Subcutaneous abdominal adipose tissue (tissue), 5 donors: Measurements from ENCODE around the gene RTP1.

Experiments
- H3K27ac ChIP-seq: one replicate; pipeline ENCODE4 v1.7.0; 2013; ENCODE audit warnings: low read depth, mild to moderate bottlenecking, inconsistent platforms, low read length, moderate library complexity
- H3K27me3 ChIP-seq, 5 donors: one replicate each; pipeline ENCODE4 v1.7.0; 2013; ENCODE audit warnings: low read length in 5 of 5, inconsistent platforms in 1 of 5; ENCODE audit not compliant: control insufficient read depth in 5 of 5, insufficient read depth in 4 of 5
- H3K36me3 ChIP-seq, 5 donors: one replicate each; pipeline ENCODE4 v1.7.0; 2013; ENCODE audit warnings: low read length in 5 of 5; ENCODE audit not compliant: control insufficient read depth in 5 of 5, insufficient read depth in 5 of 5
- H3K4me1 ChIP-seq, 5 donors: one replicate each; pipeline ENCODE4 v1.7.0; 2013; ENCODE audit warnings: low read length in 5 of 5, mild to moderate bottlenecking in 3 of 5, moderate library complexity in 1 of 5; ENCODE audit not compliant: control insufficient read depth in 5 of 5, insufficient read depth in 5 of 5
- H3K4me3 ChIP-seq, 5 donors: one replicate each; pipeline ENCODE4 v1.7.0; 2013; ENCODE audit warnings: low read length in 5 of 5, low read depth in 1 of 5
- H3K9ac ChIP-seq, 5 donors: one replicate each; pipeline ENCODE4 v1.7.0; 2013; ENCODE audit warnings: low read length in 5 of 5, mild to moderate bottlenecking in 4 of 5, moderate library complexity in 3 of 5
- H3K9me3 ChIP-seq, 5 donors: one replicate each; pipeline ENCODE4 v1.7.0; 2013; ENCODE audit warnings: low read length in 5 of 5; ENCODE audit not compliant: control insufficient read depth in 5 of 5
- donor health status: healthy.
- donor health status: healthy.
- donor health status: healthy.
- donor health status: healthy.
- donor health status: healthy.

The RTP1 gene

DNA sequence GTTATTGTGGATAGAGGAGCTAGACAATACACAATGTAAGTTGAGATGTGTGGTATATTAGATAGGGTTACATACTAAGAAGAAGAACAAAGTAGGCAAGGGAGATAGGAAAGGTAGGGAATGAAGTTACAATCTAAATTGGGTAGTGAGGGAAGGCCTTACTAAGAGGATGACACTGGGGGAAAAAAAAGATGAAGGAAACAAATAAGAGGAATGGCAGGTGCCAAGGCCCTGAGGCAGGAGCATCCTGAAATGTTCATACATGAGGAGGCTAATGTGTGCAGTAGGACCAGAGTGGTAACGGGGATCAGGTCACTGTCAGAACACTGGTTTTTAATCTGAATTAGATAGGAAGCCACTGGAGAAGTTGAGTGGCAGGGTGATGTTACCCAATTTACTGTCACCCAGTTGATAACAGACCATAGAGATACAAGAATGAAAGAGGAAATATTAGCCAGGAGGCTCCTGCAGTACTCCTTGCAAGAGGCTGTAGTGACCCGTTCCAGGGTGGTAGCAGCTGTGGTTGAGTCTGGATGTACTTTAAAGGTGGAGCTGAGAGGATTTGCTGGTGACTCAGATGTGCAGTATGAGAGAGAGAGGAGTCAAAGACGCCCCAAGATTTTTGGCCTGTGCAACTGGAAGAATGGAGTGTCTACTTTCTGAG lies 14.4 kb downstream of the RTP1 start:
- Histone ChIP-seq H3K4me3 (no peak overlapping the region), H3K9me3 (no peaks in the 10 kb centered on the region), H3K9ac (no peak overlapping the region), H3K36me3 (no peaks in the 10 kb centered on the region), H3K27me3 (no peaks in the 10 kb centered on the region), H3K27ac (no peak overlapping the region), H3K4me1 (peaks cover 0 to 13% (median 11%) of the 10 kb centered on the region in 5 donors)

GRCh38 chr3:187212196-187212545 lies 14.9 kb downstream of the RTP1 start:
- Histone ChIP-seq H3K27me3 (no peaks in the 10 kb centered on the region), H3K36me3 (no peaks in the 10 kb centered on the region), H3K9ac (no peak overlapping the region), H3K4me3 (no peak overlapping the region), H3K4me1 (peaks cover 0 to 13% (median 11%) of the 10 kb centered on the region in 5 donors), H3K27ac (no peak overlapping the region), H3K9me3 (no peaks in the 10 kb centered on the region)

DNA sequence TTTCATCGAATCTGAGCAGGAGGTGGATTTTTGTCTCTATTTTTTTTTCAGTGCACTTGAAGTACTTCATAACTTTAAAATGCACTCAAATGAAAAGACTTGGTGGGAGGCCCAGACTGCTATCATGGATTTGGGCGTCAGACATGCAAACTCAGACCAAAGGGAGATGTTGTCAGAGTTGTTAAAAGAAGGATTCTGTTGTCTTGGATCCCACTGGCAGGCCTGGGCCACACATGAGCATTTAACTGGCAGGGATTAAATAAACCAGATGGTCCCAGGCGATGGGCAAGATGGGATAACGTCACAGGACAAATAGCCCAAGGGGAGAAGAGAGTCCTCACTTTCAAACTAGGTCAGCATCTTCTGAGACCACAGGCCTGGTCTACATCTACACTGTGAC lies 15.4 kb downstream of the RTP1 start:
- Histone ChIP-seq H3K27me3 (no peaks in the 10 kb centered on the region), H3K9ac (no peak overlapping the region), H3K4me3 (no peak overlapping the region), H3K4me1 (peaks cover 0 to 13% (median 11%) of the 10 kb centered on the region in 5 donors), H3K36me3 (no peaks in the 10 kb centered on the region), H3K27ac (no peak overlapping the region), H3K9me3 (no peaks in the 10 kb centered on the region)

DNA sequence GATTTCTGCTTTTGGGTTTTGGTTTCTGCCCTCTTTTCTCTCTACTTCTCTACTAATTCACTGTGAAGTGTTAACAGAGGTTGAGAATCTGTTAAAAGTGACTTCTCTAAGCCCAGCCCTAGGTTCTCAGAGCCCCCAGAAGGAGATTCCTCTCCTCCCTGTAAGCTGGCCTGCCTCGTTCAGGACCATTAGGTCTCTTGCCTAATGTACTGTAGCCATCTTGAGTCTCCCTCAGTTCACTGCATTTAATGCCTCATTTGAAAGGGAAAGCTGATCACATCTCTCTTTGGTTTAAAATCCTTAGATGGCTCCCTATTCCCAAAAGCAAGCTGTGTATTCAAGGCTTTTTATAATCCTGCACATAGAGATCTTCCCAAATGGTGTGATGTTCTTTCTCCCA lies 16.3 kb downstream of the RTP1 start:
- Histone ChIP-seq H3K36me3 (no peaks in the 10 kb centered on the region), H3K9ac (no peak overlapping the region), H3K4me3 (no peak overlapping the region), H3K27me3 (no peaks in the 10 kb centered on the region), H3K27ac (no peak overlapping the region), H3K4me1 (peaks cover 0 to 13% (median 11%) of the 10 kb centered on the region in 5 donors), H3K9me3 (no peaks in the 10 kb centered on the region)

DNA sequence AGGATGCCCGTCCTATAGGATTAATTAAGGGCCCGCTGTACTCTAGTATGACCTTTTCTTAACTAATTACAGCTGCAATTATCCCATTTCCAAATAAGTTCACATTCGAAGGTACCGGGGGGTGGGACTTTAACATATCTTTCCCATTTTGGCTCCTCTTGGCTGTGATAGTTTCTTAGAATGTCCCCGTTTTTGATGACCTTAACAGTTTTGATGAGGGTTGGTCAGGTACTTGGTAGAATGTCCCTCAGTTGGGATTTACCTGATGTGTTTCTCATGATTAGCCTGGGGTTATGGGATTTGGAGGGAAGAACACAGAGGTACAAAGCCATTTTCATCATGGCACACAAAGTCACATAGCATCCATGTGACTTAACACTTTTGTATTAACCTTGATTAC lies 18.2 kb downstream of the RTP1 start:
- Histone ChIP-seq H3K9ac (no peak overlapping the region), H3K27ac (no peak overlapping the region), H3K27me3 (peaks cover 0 to 7% (median 0%) of the 10 kb centered on the region in 5 donors), H3K4me1 (peaks cover 0 to 6% (median 5%) of the 10 kb centered on the region in 5 donors), H3K9me3 (no peaks in the 10 kb centered on the region), H3K36me3 (no peaks in the 10 kb centered on the region), H3K4me3 (no peak overlapping the region)

GRCh38 chr3:187222801-187223200 lies 25.5 kb downstream of the RTP1 start:
- Histone ChIP-seq H3K9ac (no peak overlapping the region), H3K4me3 (no peak overlapping the region), H3K27ac (no peak overlapping the region), H3K36me3 (peaks cover 0 to 2% (median 0%) of the 10 kb centered on the region in 5 donors), H3K27me3 (peaks cover 0 to 7% (median 3%) of the 10 kb centered on the region in 5 donors), H3K9me3 (no peaks in the 10 kb centered on the region), H3K4me1 (no peaks in the 10 kb centered on the region)

DNA sequence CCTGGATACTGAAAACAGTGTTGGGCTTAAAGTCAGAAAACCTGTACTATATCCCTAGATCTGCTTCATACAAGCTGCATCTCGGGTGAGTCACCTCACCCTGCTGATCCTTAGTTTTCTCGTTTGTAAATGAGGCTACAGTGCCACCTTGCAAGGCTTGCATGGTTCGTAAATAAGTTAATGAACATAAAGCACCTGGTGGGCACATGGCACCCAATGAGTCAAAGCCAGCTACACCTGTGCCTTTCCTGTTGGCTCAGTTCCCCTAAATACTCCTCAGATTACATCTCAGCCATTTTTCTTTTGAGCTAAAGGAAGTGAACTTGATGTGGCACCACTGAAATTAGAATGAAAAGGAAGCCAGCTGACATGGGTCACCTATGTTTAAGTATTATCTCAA lies 26.5 kb downstream of the RTP1 start:
- H3K27ac ChIP-seq, result no peak overlapping the region
- peaks cover 0 to 2% (median 0%) of the 10 kb centered on the region in 5 donors for H3K36me3 ChIP-seq
- H3K4me3 ChIP-seq, result no peak overlapping the region
- no peaks in the 10 kb centered on the region for H3K4me1 ChIP-seq
- H3K9ac ChIP-seq, result no peak overlapping the region
- H3K9me3 ChIP-seq, result no peaks in the 10 kb centered on the region
- H3K27me3 ChIP-seq, result peaks cover 0 to 7% (median 4%) of the 10 kb centered on the region in 5 donors

GRCh38 chr3:187227658-187228258 lies 30.5 kb downstream of the RTP1 start:
- Histone ChIP-seq H3K9me3 (no peaks in the 10 kb centered on the region), H3K27me3 (peaks cover 0 to 7% (median 0%) of the 10 kb centered on the region in 5 donors), H3K36me3 (peaks cover 0 to 2% (median 0%) of the 10 kb centered on the region in 5 donors), H3K27ac (no peak overlapping the region), H3K4me1 (no peaks in the 10 kb centered on the region), H3K4me3 (no peak overlapping the region), H3K9ac (no peak overlapping the region)

DNA sequence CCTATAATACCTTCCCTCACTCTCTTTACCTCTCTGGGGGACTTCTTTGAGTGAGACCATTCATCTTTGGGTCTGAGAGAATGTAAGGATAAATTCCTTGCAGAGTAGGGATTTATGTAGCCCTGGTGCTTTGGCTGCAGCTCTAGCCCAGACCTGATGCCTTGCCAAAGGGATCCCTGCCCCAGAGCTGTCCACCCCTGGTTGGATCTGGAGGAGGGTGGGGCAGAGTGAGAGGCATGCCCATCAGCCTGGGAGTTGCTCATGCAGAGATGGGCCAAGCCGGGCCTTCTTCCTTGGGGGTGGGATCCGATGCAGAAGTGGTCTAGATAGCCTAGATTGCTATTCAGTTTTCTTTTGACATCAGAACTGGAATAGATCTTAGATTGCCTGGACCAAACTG lies 31.5 kb downstream of the RTP1 start:
- Histone ChIP-seq H3K4me3 (no peak overlapping the region), H3K27me3 (peaks cover 0 to 7% (median 0%) of the 10 kb centered on the region in 5 donors), H3K4me1 (no peaks in the 10 kb centered on the region), H3K27ac (no peak overlapping the region), H3K9ac (no peak overlapping the region), H3K9me3 (no peaks in the 10 kb centered on the region), H3K36me3 (peaks cover 0 to 2% (median 0%) of the 10 kb centered on the region in 5 donors)

DNA sequence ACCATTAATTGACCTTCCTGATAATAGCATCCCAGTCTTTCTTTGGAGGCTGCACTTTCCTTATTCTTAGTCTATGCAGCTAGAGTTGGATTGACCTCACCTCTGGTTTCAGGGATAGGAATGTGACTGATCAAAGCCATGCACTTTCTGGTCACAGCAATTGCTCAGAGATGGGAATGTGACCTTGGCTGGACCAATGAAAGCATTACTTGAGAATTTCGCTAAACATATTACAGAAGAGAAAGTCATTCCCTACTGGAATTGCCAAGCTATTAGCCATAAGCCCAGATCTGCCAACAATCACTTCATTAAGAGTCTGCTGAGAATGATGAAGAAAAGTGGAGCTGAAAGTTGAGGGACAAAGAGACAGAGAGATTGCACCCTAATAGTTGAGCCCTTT lies 32.7 kb downstream of the RTP1 start:
- Histone ChIP-seq H3K4me3 (no peak overlapping the region), H3K9me3 (no peaks in the 10 kb centered on the region), H3K4me1 (no peaks in the 10 kb centered on the region), H3K9ac (no peak overlapping the region), H3K27ac (no peak overlapping the region), H3K36me3 (peaks cover 0 to 2% (median 0%) of the 10 kb centered on the region in 5 donors), H3K27me3 (peaks cover 0 to 7% (median 0%) of the 10 kb centered on the region in 5 donors)
